ENCODE measurements around the gene HYAL1. TPM values are rescaled to one million over a fixed set of nuclear protein-coding genes. Genes with fewer than 3 reads are reported as not detected.

The HYAL1 gene
- total RNA-seq, 2 donors from 2014 or later, result 38.1 to 40.8 TPM

DNA sequence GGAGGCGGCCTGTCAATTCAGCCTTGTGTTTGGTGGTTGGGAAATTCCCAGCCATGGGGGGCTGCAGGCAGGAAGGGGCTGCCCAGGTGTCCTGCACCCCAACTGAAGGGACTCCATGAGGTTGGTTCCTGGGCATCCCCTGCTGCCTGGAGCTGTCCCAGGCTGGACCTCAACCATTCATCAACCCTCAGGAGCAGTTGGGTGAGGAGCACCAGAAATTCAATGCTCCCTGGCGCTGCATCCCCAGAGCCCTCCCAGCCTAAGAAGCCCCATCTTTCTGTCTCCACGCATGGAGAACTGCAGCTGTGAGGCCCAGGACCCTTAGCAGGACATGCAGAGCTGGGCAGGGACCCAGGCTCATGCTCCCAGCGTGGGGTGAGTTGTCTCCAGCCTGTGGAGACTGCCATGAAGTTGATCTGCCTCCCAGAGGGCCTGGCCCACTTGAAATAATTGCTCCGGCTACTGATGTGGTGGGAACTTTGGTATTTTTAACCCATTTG is 42.4 kb downstream of the HYAL1 start:
- H3K9me3 ChIP-seq, result no peaks in the 10 kb centered on the region
- peak overlapping the region; percentile 57 to 58 for H3K4me3 ChIP-seq
- H3K36me3 ChIP-seq, result peaks cover 31% of the 10 kb centered on the region
- H3K27me3 ChIP-seq, result no peaks in the 10 kb centered on the region
- no peak for TF ChIP-seq CTCF (IDR thresholded peaks at IDR 0.05)
- H3K27ac ChIP-seq, result peak overlapping the region; percentile 95 to 99
- DNase-seq (ENCODE audit: low spot score), result no peak
- H3K4me1 ChIP-seq, result peaks cover 0 to 61% of the 10 kb centered on the region in 2 donors

- DNase-seq (ENCODE audit: low spot score), result peak; percentile 95
- Histone ChIP-seq H3K27ac (peak overlapping the region; percentile 95 to 99), H3K4me3 (peak overlapping the region; percentile 57 to 58), H3K27me3 (no peaks in the 10 kb centered on the region), H3K4me1 (peaks cover 0 to 61% of the 10 kb centered on the region in 2 donors), H3K36me3 (peaks cover 36% of the 10 kb centered on the region), H3K9me3 (no peaks in the 10 kb centered on the region)
- TF ChIP-seq CTCF (IDR thresholded peaks at IDR 0.05), result peak; percentile 99 to 100
Observed at GRCh38 chr3:50260027-50260941, 43.1 kb downstream of the HYAL1 start.

GRCh38 chr3:50259432-50260026 is 43.8 kb downstream of the HYAL1 start:
- Histone ChIP-seq H3K27me3 (no peaks in the 10 kb centered on the region), H3K9me3 (no peaks in the 10 kb centered on the region), H3K4me1 (peaks cover 0 to 61% of the 10 kb centered on the region in 2 donors), H3K27ac (peak overlapping the region; percentile 95 to 99), H3K36me3 (peaks cover 39% of the 10 kb centered on the region), H3K4me3 (peak overlapping the region in 1 of 2 donors; percentile 57)
- no peak for TF ChIP-seq CTCF (IDR thresholded peaks at IDR 0.05)
- no peak for DNase-seq (ENCODE audit: low spot score)

DNA sequence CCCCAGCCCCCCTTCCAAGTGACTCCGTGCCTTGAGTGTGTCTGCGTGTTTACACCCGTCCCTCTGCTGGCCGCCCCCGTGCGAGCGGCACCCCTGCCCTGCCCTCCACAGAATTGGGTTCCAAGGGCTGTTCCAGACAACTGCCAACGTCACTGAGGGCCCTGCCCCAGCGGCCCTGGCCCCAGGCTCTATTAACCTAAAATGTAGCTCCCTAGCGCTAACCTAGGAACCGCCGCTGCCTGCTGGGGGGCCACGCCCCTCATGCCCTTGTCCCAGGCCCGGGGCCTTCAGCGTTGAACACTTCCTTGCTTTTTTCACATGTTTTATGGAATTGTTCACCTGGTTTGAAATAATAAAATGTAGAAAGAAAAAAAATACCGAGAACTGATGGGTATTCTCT is 44.4 kb downstream of the HYAL1 start:
- H3K27me3 ChIP-seq, result no peaks in the 10 kb centered on the region
- no peak for DNase-seq (ENCODE audit: low spot score)
- H3K27ac ChIP-seq, result peak overlapping the region; percentile 95 to 99
- H3K4me3 ChIP-seq, result no peak overlapping the region
- H3K9me3 ChIP-seq, result no peaks in the 10 kb centered on the region
- peaks cover 41% of the 10 kb centered on the region for H3K36me3 ChIP-seq
- H3K4me1 ChIP-seq, result peaks cover 0 to 61% of the 10 kb centered on the region in 2 donors
- no peak for TF ChIP-seq CTCF (IDR thresholded peaks at IDR 0.05)

- DNase-seq (ENCODE audit: low spot score), result no peak
- Histone ChIP-seq H3K4me1 (peaks cover 0 to 67% of the 10 kb centered on the region in 2 donors), H3K9me3 (no peaks in the 10 kb centered on the region), H3K27ac (peak overlapping the region; percentile 95 to 99), H3K27me3 (no peaks in the 10 kb centered on the region), H3K36me3 (peaks cover 47% of the 10 kb centered on the region), H3K4me3 (no peak overlapping the region)
- no peak for TF ChIP-seq CTCF (IDR thresholded peaks at IDR 0.05)
Observed at GRCh38 chr3:50258029-50258680, 45.2 kb downstream of the HYAL1 start.
